ENCODE results near the gene MALL.
"Not testable (repeated sequence)": the region's sequence is repeated elsewhere in the genome, so short reads cannot be mapped to it uniquely, and the experiment has no call there.

Gene MALL

GRCh38 chr2:110113961-110114591 is 1.5 kb downstream of the MALL start:
- Histone ChIP-seq H3F3A (ENCODE audit: insufficient read depth, low read length) (no peaks in the 10 kb centered on the region), H3K4me3 (ENCODE audit: low read depth, low read length, poor library complexity, severe bottlenecking) (no peak overlapping the region), H3K9ac (ENCODE audit: low read length) (no peak overlapping the region), H3K27me3 (ENCODE audit: insufficient read depth, low read length) (no peaks in the 10 kb centered on the region), H3K4me1 (ENCODE audit: insufficient read depth, low read length, severe bottlenecking) (no peaks in the 10 kb centered on the region), H4K20me1 (ENCODE audit: insufficient read depth, low read length) (no peaks in the 10 kb centered on the region), H3K9me2 (ENCODE audit: low read depth, low read length) (no peaks in the 10 kb centered on the region), H3K4me2 (ENCODE audit: low read length) (no peak overlapping the region), H3K79me2 (ENCODE audit: insufficient read depth, low read length) (no peaks in the 10 kb centered on the region), H3K36me3 (ENCODE audit: insufficient read depth, low read length) (no peaks in the 10 kb centered on the region), H3K9me3 (ENCODE audit: low read length) (no peaks in the 10 kb centered on the region), H3K27ac (ENCODE audit: low read depth, low read length, poor library complexity, severe bottlenecking) (no peak overlapping the region), H2AFZ (ENCODE audit: low read length) (no peak overlapping the region)
- TF ChIP-seq EZH2 (IDR thresholded peaks at IDR 0.05; ENCODE audit: borderline replicate concordance, low read length): no peak
- TF ChIP-seq, protein P1, sequence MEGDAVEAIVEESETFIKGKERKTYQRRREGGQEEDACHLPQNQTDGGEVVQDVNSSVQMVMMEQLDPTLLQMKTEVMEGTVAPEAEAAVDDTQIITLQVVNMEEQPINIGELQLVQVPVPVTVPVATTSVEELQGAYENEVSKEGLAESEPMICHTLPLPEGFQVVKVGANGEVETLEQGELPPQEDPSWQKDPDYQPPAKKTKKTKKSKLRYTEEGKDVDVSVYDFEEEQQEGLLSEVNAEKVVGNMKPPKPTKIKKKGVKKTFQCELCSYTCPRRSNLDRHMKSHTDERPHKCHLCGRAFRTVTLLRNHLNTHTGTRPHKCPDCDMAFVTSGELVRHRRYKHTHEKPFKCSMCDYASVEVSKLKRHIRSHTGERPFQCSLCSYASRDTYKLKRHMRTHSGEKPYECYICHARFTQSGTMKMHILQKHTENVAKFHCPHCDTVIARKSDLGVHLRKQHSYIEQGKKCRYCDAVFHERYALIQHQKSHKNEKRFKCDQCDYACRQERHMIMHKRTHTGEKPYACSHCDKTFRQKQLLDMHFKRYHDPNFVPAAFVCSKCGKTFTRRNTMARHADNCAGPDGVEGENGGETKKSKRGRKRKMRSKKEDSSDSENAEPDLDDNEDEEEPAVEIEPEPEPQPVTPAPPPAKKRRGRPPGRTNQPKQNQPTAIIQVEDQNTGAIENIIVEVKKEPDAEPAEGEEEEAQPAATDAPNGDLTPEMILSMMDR (IDR thresholded peaks at IDR 0.05; ENCODE audit: low read length): no peak

- not testable (repeated sequence) for H3K4me3 ChIP-seq (ENCODE audit: low read depth, low read length, poor library complexity, severe bottlenecking); H4K20me1 ChIP-seq (ENCODE audit: insufficient read depth, low read length); H3K79me2 ChIP-seq (ENCODE audit: insufficient read depth, low read length); H3K9me3 ChIP-seq (ENCODE audit: low read length); H3K36me3 ChIP-seq (ENCODE audit: insufficient read depth, low read length); H3K27ac ChIP-seq (ENCODE audit: low read depth, low read length, poor library complexity, severe bottlenecking); H3K9me2 ChIP-seq (ENCODE audit: low read depth, low read length); H3K4me2 ChIP-seq (ENCODE audit: low read length); H3F3A ChIP-seq (ENCODE audit: insufficient read depth, low read length); H3K27me3 ChIP-seq (ENCODE audit: insufficient read depth, low read length); H3K4me1 ChIP-seq (ENCODE audit: insufficient read depth, low read length, severe bottlenecking); H3K9ac ChIP-seq (ENCODE audit: low read length); H2AFZ ChIP-seq (ENCODE audit: low read length)
Observed at GRCh38 chr2:110108291-110108690, 7.3 kb downstream of the MALL start.

DNA sequence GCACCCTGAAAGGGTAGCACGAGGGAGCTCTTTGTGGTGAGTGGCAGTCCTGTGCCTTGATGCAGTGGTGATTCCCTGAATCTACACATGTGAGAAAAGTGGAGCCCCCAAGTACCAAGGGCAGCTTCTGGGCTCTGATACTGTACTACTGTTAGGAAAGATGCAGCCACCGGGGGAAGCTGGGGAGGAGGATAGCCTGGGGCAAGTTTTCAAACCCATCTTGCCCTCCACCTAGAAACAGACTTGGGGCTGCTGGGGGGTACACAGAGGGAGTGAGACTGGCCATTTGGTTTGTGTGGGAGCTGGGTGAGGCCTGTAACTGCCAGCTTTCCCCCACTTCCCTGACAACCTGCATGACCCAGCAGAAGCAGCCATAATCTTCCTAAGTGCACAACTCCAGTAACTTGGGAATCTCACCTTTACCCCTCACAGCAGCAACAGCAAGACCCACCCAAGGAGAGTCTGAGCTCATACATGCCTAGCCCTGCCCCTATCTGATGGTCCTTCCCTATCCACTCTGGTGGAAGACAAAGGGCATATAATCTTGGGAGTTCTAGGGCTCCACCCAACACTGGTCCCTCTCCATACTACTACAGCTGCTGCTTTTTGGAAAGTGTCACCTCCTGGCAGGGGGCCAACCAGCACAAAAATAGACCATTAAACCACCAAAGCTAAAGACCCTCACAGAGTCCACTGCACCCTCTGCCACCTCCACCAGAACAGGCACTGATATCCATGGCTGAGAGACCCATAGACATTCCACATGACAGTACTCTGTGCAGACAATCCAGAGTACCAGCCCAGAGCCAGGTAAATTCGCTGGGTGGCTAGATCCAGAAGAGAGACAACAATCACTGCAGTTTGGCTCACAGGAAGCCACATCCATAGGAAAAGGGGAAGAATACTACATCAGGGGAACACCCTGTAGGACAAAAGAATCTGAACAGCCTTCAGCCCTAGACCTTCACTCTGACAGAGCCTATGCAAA is 8.2 kb downstream of the MALL start:
- no peak for TF ChIP-seq EZH2 (IDR thresholded peaks at IDR 0.05; ENCODE audit: borderline replicate concordance, low read length)
- TF ChIP-seq, protein P1 (IDR thresholded peaks at IDR 0.05; ENCODE audit: low read length): no peak
- no peak overlapping the region for H3K4me3 ChIP-seq (ENCODE audit: low read depth, low read length, poor library complexity, severe bottlenecking)
- H3K27me3 ChIP-seq (ENCODE audit: insufficient read depth, low read length): no peaks in the 10 kb centered on the region
- no peaks in the 10 kb centered on the region for H3K79me2 ChIP-seq (ENCODE audit: insufficient read depth, low read length)
- no peak overlapping the region for H3K27ac ChIP-seq (ENCODE audit: low read depth, low read length, poor library complexity, severe bottlenecking)
- no peaks in the 10 kb centered on the region for H3K4me1 ChIP-seq (ENCODE audit: insufficient read depth, low read length, severe bottlenecking)
- H3K9me3 ChIP-seq (ENCODE audit: low read length): no peaks in the 10 kb centered on the region
- H3K4me2 ChIP-seq (ENCODE audit: low read length): no peak overlapping the region
- no peaks in the 10 kb centered on the region for H3K9me2 ChIP-seq (ENCODE audit: low read depth, low read length)
- no peak overlapping the region for H2AFZ ChIP-seq (ENCODE audit: low read length)
- no peaks in the 10 kb centered on the region for H3K36me3 ChIP-seq (ENCODE audit: insufficient read depth, low read length)
- H3F3A ChIP-seq (ENCODE audit: insufficient read depth, low read length): no peaks in the 10 kb centered on the region
- no peak overlapping the region for H3K9ac ChIP-seq (ENCODE audit: low read length)
- no peaks in the 10 kb centered on the region for H4K20me1 ChIP-seq (ENCODE audit: insufficient read depth, low read length)

Measured in OCI-LY1 (cell line).